Esophagus (tissue), 2 donors: Measurements from ENCODE around the gene MPST. TPM values are rescaled to one million over a fixed set of nuclear protein-coding genes. Genes with fewer than 3 reads are reported as not detected.

ENCODE experiments used
- H3K27ac ChIP-seq, 2 donors: one replicate each; pipeline ENCODE4 v1.5.1; 2013; ENCODE audit warnings: low read depth in 2 of 2, mild to moderate bottlenecking in 2 of 2, inconsistent platforms in 1 of 2, low read length in 1 of 2, moderate library complexity in 1 of 2
- H3K27me3 ChIP-seq, 2 donors: one replicate each; pipeline ENCODE4 v1.6.1; 2013; ENCODE audit warnings: low read length in 2 of 2, control low read depth in 1 of 2, mild to moderate bottlenecking in 1 of 2; ENCODE audit not compliant: insufficient read depth in 2 of 2, control insufficient read depth in 1 of 2
- H3K36me3 ChIP-seq, 2 donors: one replicate each; pipeline ENCODE4 v1.6.1; 2013; ENCODE audit warnings: low read length in 1 of 2; ENCODE audit not compliant: control insufficient read depth in 2 of 2, insufficient read depth in 2 of 2
- H3K4me1 ChIP-seq, 2 donors: one replicate each; pipeline ENCODE4 v1.6.1; 2013; ENCODE audit warnings: low read length in 1 of 2; ENCODE audit not compliant: control insufficient read depth in 2 of 2, insufficient read depth in 2 of 2
- H3K4me3 ChIP-seq, 2 donors: one replicate each; pipeline ENCODE4 v1.5.1; 2013; ENCODE audit warnings: low read length in 2 of 2, mild to moderate bottlenecking in 2 of 2, low read depth in 1 of 2, moderate library complexity in 1 of 2
- H3K9me3 ChIP-seq, 2 donors: one replicate each; pipeline ENCODE4 v1.6.1; 2013; ENCODE audit warnings: mild to moderate bottlenecking in 2 of 2, low read depth in 1 of 2, low read length in 1 of 2, moderate library complexity in 1 of 2; ENCODE audit not compliant: control insufficient read depth in 2 of 2, insufficient read depth in 1 of 2
- WGBS, 2 donors: extraction: QIAGEN DNeasy Blood & Tissue Kit; methylation state at CpG; one replicate each; pipeline ENCODE4 v1.1.7; 2013; 5-methylcytosine and 5-hydroxymethylcytosine counted together
- polyA plus RNA-seq, 2 donors: library from polyadenylated mRNA; stranded (reverse); fragments of 200-250 nt; gene quantifications; one replicate each; pipeline ENCODE4 v1.2.3, GENCODE V29; 2013
- donor health status: healthy with polysubstance abuse.
- donor health status: Bipolar disorder and iron deficiency.

MPST gene
- polyA plus RNA-seq, 2 donors, result 104 to 147 TPM

DNA sequence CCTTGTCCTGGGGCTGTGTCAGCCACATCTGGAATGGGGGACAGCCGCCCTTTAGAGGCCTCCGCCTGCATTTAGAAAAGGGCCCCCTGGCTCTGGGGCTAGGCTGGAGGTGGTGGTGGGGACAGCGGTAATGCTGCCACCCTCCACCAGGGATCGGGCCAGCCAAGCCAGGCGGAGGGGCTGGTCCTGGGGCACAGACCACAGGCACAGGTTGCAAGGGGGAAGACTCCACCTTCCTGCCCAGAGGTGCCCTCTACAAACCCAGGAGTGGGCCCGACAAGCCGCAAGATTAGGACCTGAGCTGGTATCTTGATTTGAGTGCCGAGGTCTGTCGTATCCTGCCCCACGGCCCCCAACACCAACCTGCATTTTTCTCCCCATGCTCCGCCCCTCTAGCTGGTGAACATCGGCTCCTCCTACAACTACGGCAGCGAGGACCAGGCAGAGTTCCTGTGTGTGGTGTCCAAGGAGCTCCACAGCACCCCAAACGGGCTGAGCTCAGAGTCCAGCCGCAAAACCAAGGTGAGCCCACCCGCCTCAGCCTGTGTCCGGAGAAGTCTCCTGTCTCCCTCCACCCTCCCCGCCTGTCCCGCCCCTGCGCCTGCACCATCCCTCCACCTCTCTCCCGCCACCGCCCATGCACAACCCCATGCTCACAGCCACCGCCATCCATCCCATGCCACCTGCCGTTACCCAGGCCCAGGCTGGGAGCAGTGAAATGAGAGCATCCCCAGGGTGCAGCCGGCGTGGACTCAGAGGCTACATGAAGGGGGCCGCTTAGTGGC is 39.6 kb downstream of the MPST start:
- H3K27ac ChIP-seq, result no peak overlapping the region
- H3K27me3 ChIP-seq, result no peaks in the 10 kb centered on the region
- H3K4me3 ChIP-seq, result no peak overlapping the region
- WGBS, 2 donors, result 92% methylated on average over 28 of the region's 28 CpGs
- H3K4me1 ChIP-seq, result peaks cover 0 to 2% of the 10 kb centered on the region in 2 donors
- no peaks in the 10 kb centered on the region for H3K9me3 ChIP-seq
- H3K36me3 ChIP-seq, result peaks cover 0 to 14% of the 10 kb centered on the region in 2 donors

DNA sequence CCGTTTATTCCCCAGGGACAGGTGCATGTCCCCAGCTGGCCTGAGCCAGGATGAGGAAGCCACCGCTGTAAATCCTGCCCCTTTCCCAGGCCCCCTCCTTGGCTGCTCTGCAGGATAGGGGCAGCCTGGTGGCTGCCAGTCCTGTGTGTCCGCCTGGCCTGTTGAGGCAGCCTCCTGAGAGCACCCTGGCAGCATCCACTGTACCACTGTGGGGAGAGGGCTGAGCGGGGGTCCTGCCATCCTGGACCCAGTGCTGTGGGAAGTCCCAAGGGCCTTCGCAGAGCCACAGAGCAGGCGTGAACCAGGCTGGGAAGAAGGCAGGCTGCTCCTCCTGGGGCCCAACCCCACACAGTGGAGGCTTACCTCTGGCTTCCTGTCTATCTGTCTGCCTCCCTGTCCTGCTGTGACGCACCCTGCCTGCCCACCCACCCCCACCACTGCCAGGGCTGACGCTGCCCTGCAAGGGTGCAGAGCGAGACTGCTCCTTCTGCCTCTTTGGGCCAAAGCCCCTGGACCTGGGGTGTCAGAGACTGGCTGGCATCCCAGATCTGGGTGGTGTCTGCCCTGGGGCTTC is 40.4 kb downstream of the MPST start:
- Histone ChIP-seq H3K27me3 (no peaks in the 10 kb centered on the region), H3K9me3 (no peaks in the 10 kb centered on the region), H3K27ac (no peak overlapping the region), H3K36me3 (peaks cover 0 to 14% of the 10 kb centered on the region in 2 donors), H3K4me1 (no peaks in the 10 kb centered on the region), H3K4me3 (no peak overlapping the region)
- 72 to 74% methylated on average over 9 of the region's 9 CpGs for WGBS, 2 donors

DNA sequence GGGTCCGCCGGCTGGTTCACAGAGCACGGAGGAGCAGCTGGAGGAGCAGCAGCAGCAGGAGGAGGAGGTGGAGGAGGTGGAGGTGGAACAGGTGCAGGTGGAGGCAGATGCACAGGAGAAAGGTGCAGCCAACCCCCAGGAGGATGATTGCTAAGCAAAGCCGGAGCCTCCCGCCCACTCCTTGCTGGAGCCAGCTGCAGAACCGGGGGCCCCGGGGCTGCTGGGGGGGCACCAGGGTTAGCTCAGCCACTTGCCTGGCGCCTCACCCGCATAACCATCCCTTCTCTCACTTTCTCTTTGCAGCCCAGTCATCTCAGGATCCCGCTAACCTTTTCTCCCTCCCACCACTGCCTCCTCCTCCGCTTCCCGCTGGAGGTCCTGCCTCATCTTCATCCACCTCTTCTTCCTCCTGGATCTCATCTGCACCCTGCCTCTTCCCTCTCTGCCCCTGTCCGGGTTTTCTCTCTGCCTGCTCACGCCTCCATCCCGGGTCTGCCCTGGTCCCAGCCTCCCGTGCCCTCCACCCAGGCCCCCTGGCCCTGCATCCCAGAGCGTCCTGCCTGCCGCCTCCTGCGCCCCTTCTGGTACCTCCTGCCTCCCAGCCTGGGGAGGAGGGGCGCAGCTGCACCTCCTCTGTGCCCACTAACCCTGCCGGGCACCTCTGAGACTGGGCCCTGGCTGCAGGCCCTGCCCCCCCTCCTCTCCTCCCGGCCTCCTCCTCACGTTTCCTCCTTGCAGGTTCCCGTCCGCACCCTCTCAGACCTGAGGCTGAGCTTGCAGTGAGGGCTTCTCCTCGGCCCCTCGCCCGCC is 41.5 kb downstream of the MPST start:
- WGBS, 2 donors, result 79% methylated on average over 21 to 28 of the region's 28 CpGs
- H3K4me1 ChIP-seq, result no peaks in the 10 kb centered on the region
- no peaks in the 10 kb centered on the region for H3K9me3 ChIP-seq
- peaks cover 0 to 12% of the 10 kb centered on the region in 2 donors for H3K36me3 ChIP-seq
- no peak overlapping the region for H3K27ac ChIP-seq
- no peaks in the 10 kb centered on the region for H3K27me3 ChIP-seq
- no peak overlapping the region for H3K4me3 ChIP-seq

DNA sequence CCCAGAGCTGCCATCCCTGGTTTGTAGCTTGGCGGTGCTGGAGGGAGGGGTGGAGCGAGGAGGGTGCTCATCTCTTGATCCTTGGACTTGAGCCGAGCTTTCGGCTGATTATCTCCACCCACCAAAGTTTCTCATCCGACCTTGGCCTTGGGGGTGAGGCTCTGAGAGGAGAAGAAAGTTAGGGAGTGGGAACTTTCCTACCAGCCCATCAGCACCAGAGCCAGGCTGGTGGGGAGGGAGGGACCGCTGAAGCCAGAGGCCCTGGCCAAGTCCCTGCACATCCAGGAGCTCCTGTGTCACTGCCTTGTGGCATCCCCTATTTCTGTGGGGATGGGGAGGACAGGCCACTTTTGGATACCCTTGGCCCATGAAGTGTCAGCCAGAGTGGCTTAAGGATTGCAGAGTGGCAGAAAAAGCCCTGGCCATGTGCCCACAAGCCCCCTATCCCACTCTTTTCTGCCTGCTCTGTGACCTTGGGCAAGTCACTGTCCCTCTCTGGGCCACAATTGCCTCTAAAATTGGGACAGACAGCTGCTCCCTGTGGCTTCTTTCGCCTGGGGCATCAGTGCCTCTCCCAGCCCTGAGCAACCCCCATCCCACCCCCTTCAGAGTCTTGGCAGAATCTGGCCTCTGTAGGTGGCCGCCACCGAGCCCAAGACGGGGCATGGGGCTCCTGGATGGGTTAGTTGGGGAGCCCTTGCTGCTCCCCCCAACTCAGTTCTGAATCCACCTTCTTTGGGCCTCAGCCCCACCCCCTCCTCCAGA is 42.3 kb downstream of the MPST start:
- no peaks in the 10 kb centered on the region for H3K4me1 ChIP-seq
- H3K9me3 ChIP-seq, result no peaks in the 10 kb centered on the region
- no peak overlapping the region for H3K4me3 ChIP-seq
- H3K36me3 ChIP-seq, result peaks cover 0 to 12% of the 10 kb centered on the region in 2 donors
- H3K27me3 ChIP-seq, result no peaks in the 10 kb centered on the region
- no peak overlapping the region for H3K27ac ChIP-seq
- 77 to 84% methylated on average over 10 of the region's 10 CpGs for WGBS, 2 donors

DNA sequence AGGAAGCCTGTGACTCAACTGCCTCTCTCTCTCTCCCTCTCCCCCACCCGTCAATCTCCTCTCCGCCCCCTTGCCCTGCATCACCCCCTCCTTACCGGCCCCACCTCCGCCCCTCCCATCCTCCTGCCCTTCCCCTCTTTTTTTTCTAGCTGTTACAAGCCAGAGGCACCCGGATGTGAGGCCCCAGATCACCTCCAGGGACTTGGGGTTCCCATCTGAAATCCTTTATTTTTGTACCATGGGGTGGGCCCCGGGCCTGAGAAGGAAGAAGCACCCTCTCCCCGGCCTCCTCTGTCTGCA is 42.8 kb downstream of the MPST start:
- H3K9me3 ChIP-seq, result no peaks in the 10 kb centered on the region
- H3K4me1 ChIP-seq, result no peaks in the 10 kb centered on the region
- peaks cover 0 to 12% of the 10 kb centered on the region in 2 donors for H3K36me3 ChIP-seq
- 54 to 57% methylated on average over 7 of the region's 7 CpGs for WGBS, 2 donors
- no peak overlapping the region for H3K27ac ChIP-seq
- H3K27me3 ChIP-seq, result no peaks in the 10 kb centered on the region
- H3K4me3 ChIP-seq, result no peak overlapping the region

DNA sequence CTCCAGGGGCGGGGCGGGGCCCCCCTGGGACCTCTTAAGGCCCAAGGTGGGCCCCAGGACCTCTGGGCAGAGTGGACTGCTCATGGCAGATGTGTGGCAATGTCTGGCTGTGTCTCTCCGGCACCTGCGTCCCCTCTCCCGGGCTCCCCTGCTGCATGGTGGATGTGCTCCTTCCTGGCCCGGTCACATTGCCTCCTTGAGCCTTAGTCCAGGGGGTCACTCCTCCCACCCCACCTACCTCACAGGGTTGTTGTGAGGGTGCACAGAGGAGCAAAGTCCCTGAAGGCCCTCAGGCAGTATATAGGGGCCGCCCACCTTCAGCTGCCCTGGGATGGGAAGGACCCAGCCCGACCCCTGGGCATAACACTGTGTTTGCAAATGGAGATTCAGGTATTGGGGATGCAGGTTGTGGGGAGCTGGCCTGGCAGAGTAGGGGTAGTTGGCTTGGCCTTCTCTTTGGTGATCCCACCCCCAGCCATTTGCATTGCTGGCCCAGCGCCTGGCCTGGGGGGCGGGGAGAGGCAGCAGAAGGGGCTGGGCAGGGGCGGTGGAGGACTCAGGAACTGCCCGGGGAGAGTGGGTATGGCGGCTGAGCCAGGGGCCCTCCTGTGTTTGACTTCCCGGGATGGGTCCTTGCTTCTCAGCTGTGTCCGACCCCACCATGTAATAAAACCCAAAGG is 43.3 kb downstream of the MPST start:
- no peak overlapping the region for H3K4me3 ChIP-seq
- 83 to 87% methylated on average over 15 of the region's 15 CpGs for WGBS, 2 donors
- H3K9me3 ChIP-seq, result peaks cover 0 to 3% of the 10 kb centered on the region in 2 donors
- no peaks in the 10 kb centered on the region for H3K4me1 ChIP-seq
- H3K36me3 ChIP-seq, result peaks cover 0 to 8% of the 10 kb centered on the region in 2 donors
- H3K27ac ChIP-seq, result no peak overlapping the region
- H3K27me3 ChIP-seq, result no peaks in the 10 kb centered on the region

DNA sequence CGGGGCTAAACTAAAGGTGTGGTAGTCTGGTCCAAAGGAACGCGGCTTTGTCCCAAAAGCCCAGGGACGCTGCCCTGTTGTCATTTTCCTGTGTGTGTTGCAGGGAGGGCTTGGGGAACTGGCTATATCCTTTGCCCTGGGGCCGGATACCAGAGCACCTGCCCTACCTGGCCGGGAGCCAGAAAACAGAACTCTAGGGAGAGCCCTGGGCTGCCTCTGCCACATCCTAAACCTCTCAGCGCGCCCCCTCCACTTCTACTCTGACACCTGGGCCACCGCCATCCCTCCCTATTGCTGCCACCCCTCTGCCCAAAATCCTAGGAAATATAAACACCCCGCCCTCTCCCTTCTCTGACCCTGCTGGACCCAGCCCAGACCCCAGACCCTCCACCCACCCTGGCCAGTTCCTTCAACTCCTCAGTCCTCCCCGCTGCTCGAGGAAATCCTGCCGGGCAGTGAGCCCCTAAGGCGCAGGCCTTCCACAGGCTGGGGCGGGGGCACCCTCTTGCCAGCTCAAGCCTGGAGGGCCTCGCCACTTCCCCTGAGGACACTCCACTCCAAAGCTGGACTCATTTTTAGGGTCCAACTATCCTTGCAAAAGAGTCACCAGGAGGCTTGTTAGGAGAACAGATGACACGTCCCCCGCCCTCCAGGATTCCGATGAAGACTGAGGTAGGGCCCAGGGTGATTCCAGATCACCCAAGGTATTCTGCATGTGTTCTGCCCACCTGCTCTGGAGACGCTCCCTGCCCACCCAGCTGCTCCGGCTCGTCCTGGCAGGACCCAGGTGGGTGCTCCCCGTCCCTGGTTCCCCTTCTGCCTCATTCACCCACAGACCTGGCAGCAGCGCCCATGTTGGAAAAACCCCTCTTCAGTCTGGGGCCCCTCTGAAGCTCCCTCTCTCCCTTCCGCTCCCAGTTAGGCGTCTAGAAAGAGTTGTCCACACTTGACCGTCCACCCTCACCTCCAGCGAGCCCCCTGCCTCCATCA is 44.2 kb downstream of the MPST start:
- WGBS, 2 donors, result 81 to 86% methylated on average over 28 of the region's 28 CpGs
- H3K27ac ChIP-seq, result no peak overlapping the region
- H3K9me3 ChIP-seq, result peaks cover 0 to 3% of the 10 kb centered on the region in 2 donors
- H3K4me1 ChIP-seq, result no peaks in the 10 kb centered on the region
- peaks cover 0 to 4% of the 10 kb centered on the region in 2 donors for H3K36me3 ChIP-seq
- H3K4me3 ChIP-seq, result no peak overlapping the region
- no peaks in the 10 kb centered on the region for H3K27me3 ChIP-seq

DNA sequence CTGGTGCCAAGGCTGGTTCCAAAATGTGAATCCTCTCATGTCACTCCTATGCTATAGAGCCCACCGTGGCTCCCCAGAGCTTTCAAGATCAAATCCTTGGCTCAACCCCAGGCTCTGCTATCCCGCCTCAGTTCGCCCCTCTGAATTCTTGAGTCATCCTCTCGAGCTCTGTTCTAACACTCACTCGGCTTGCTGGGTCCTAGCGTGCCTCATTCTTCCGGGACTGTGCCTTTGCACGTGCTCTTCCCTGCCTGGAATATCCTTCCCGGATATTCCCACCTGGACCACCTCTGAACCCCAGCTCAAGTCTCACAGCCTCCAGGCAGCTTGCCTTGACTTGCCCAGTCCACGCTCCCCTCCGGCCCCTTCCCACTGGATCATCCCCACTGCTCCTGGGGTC is 45.0 kb downstream of the MPST start:
- no peak overlapping the region for H3K27ac ChIP-seq
- peaks cover 0 to 3% of the 10 kb centered on the region in 2 donors for H3K9me3 ChIP-seq
- H3K36me3 ChIP-seq, result peaks cover 0 to 2% of the 10 kb centered on the region in 2 donors
- peaks cover 0 to 4% of the 10 kb centered on the region in 2 donors for H3K27me3 ChIP-seq
- H3K4me1 ChIP-seq, result peaks cover 0 to 3% of the 10 kb centered on the region in 2 donors
- 88 to 93% methylated on average over 11 of the region's 11 CpGs for WGBS, 2 donors
- no peak overlapping the region for H3K4me3 ChIP-seq
